HepG2 (cell line): ENCODE measurements around the gene TIMM17A. TPM values are rescaled to one million over a fixed set of nuclear protein-coding genes. Genes with fewer than 3 reads are reported as not detected.

Source experiments
- CREB1 ChIP-seq, 2 experiments: fragments of 450-650 bp in 1 of 2; IDR thresholded peaks; 2 replicates each; pipeline ENCODE4 v1.6.1; 2016 to 2017; ENCODE audit warnings: control low read depth in 1 of 2, mild to moderate bottlenecking in 1 of 2, missing compliant biosample characterization in 1 of 2, missing genetic modification characterization in 1 of 2
- GPN1 ChIP-seq: sonication (generic); formaldehyde crosslinking; IDR thresholded peaks from 2 replicates; pipeline ENCODE4 v1.5.1; 2020; ENCODE audit warnings: missing genetic modification reagents, borderline replicate concordance
- HNRNPLL ChIP-seq: fragments of 200-400 bp; formaldehyde crosslinking; IDR thresholded peaks from 2 replicates; pipeline ENCODE4 v1.6.1; 2017; ENCODE audit warnings: mild to moderate bottlenecking, low read depth, low read length; ENCODE audit not compliant: poor library complexity, severe bottlenecking
- KDM2A ChIP-seq: sonication (generic); formaldehyde crosslinking; IDR thresholded peaks from 2 replicates; pipeline ENCODE4 v1.4.0; 2020; ENCODE audit warnings: low read depth, missing genetic modification reagents, borderline replicate concordance
- MNT ChIP-seq: fragments of 450-650 bp; IDR thresholded peaks from 2 replicates; pipeline ENCODE4 v1.6.1; 2016
- REL ChIP-seq: sonication (generic); formaldehyde crosslinking; conservative IDR thresholded peaks from 2 replicates; pipeline ENCODE4 v1.8.0; 2022; ENCODE audit warnings: mild to moderate bottlenecking, missing genetic modification reagents, moderate library complexity
- RXRB ChIP-seq: IDR thresholded peaks from 2 replicates; pipeline ENCODE4 v1.6.1; 2016; ENCODE audit warnings: borderline replicate concordance, missing genetic modification reagents, missing compliant biosample characterization
- SMC3 ChIP-seq: IDR thresholded peaks from 2 replicates; pipeline ENCODE4 v1.6.1; 2011; ENCODE audit warnings: low read length, improper control_type of control experiment
- SRF ChIP-seq: IDR thresholded peaks from 2 replicates; pipeline ENCODE4 v1.6.1; 2011; ENCODE audit warnings: mild to moderate bottlenecking, low read depth, low read length, moderate library complexity
- TCF12 ChIP-seq, 2 experiments: fragments of 450-650 bp in 1 of 2; sonication (generic) in 1 of 2; formaldehyde crosslinking in 1 of 2; IDR thresholded peaks; 2 replicates each; pipeline versions ENCODE4 v1.6.1 to v1.8.0; 2017 to 2022; ENCODE audit warnings: antibody characterized with exemption in 1 of 2, mild to moderate bottlenecking in 1 of 2, missing genetic modification reagents in 1 of 2, moderate library complexity in 1 of 2
- ZBED4 ChIP-seq: sonication (generic); formaldehyde crosslinking; IDR thresholded peaks from 2 replicates; pipeline ENCODE4 v1.4.0; 2020; ENCODE audit warnings: missing genetic modification reagents, borderline replicate concordance
- ZBTB4 ChIP-seq: sonication (generic); formaldehyde crosslinking; IDR thresholded peaks from 2 replicates; pipeline ENCODE4 v1.4.0; 2020; ENCODE audit warnings: missing genetic modification reagents, mild to moderate bottlenecking, borderline replicate concordance
- ZMYM4 ChIP-seq: sonication (generic); formaldehyde crosslinking; IDR thresholded peaks from 2 replicates; pipeline ENCODE4 v1.8.1; 2023; ENCODE audit warnings: mild to moderate bottlenecking, missing genetic modification reagents
- ZNF12 ChIP-seq: sonication (generic); formaldehyde crosslinking; IDR thresholded peaks from 2 replicates; pipeline ENCODE4 v1.5.0; 2020; ENCODE audit warnings: missing genetic modification reagents
- ZNF451 ChIP-seq: sonication (generic); formaldehyde crosslinking; IDR thresholded peaks from 2 replicates; pipeline ENCODE4 v1.5.0; 2020; ENCODE audit warnings: mild to moderate bottlenecking, missing genetic modification reagents
- ZNF567 ChIP-seq: sonication (generic); formaldehyde crosslinking; IDR thresholded peaks from 2 replicates; pipeline ENCODE4 v1.8.1; 2023; ENCODE audit warnings: mild to moderate bottlenecking, missing genetic modification reagents, borderline replicate concordance
- ZNF703 ChIP-seq: sonication (generic); formaldehyde crosslinking; IDR thresholded peaks from 2 replicates; pipeline ENCODE4 v1.5.1; 2020; ENCODE audit warnings: missing genetic modification reagents, mild to moderate bottlenecking, moderate library complexity, borderline replicate concordance
- ZNF83 ChIP-seq: sonication (generic); formaldehyde crosslinking; IDR thresholded peaks from 2 replicates; pipeline ENCODE4 v1.4.0; 2020; ENCODE audit warnings: missing genetic modification reagents, mild to moderate bottlenecking, borderline replicate concordance
- ZNF891 ChIP-seq: sonication (generic); formaldehyde crosslinking; IDR thresholded peaks from 2 replicates; pipeline ENCODE4 v1.5.0; 2020; ENCODE audit warnings: mild to moderate bottlenecking, missing genetic modification reagents
- polyA plus RNA-seq, 8 experiments: library from polyadenylated mRNA; depleted of rRNA in 3 of 8; stranded (reverse) in 7 of 8; unstranded in 1 of 8; fragments of >200 nt; fragmentation: Illumina TruSeq in 4 of 8; extraction: Trizol in 4 of 8; gene quantifications; 2 replicates each; pipeline versions ENCODE4 v1.2.1 to v1.2.3, GENCODE V29; 2011 to 2016; ENCODE audit warnings: low read depth in 4 of 8, missing spikeins in 1 of 8, mixed read lengths in 1 of 8; ENCODE audit not compliant: insufficient read depth in 1 of 8
- total RNA-seq, 5 experiments: library from RNA; depleted of rRNA; stranded (reverse); fragments of >200 nt; fragmentation: Illumina TruSeq; extraction: Trizol; gene quantifications; 2 replicates each; pipeline ENCODE4 v1.2.3, GENCODE V29; 2016; ENCODE audit warnings: low read depth in 1 of 5

Gene TIMM17A
- total and polyA plus RNA-seq, 2 of the 13 experiments (the other 11 are each of a cell fraction or from before 2014, with no cell fraction given): 50.8 to 97.8 TPM

GRCh38 chr1:202010180-202011015 lies 55.1 kb downstream of the TIMM17A start, which contains the start of gene ELF3 (continued):
- 0 out of 2 replicates have a peak, but pooled peaks have one; percentile 9 for TF ChIP-seq MNT
- peak; percentile 64 for TF ChIP-seq RXRB
- no peak; the same call in 1 of the 2 replicates for TF ChIP-seq ZNF567 (CRISPR knock-in tag)
- TF ChIP-seq SMC3: 0 out of 2 replicates have a peak, but pooled peaks have one; percentile 9
- no peak for TF ChIP-seq ZBTB4
- no peak for TF ChIP-seq GPN1 (CRISPR knock-in tag)
- 0 out of 2 replicates have a peak, but pooled peaks have one; percentile 14 for TF ChIP-seq ZBED4
- no peak; the same call in 1 of the 2 replicates for TF ChIP-seq ZNF451 (CRISPR knock-in tag)
- TF ChIP-seq ZNF891: peak; percentile 84; the same call in 1 of the 2 replicates
- peak; percentile 93 for TF ChIP-seq ZMYM4 (CRISPR knock-in tag)
- no peak for TF ChIP-seq SRF
- TF ChIP-seq REL (CRISPR knock-in tag): no peak; the same call in 1 of the 2 replicates
- no peak; the same call in 1 of the 2 replicates for TF ChIP-seq ZNF703 (CRISPR knock-in tag)
- peak; percentile 51; the same call in 1 of the 2 replicates for TF ChIP-seq KDM2A (CRISPR knock-in tag)
- TF ChIP-seq ZNF12 (CRISPR knock-in tag): 0 out of 2 replicates have a peak, but pooled peaks have one; percentile 40
- TF ChIP-seq TCF12 (IDR thresholded peaks at IDR 0.05): no peak
- 0 out of 2 replicates have a peak, but pooled peaks have one; percentile 6 for TF ChIP-seq TCF12 (CRISPR knock-in tag; IDR thresholded peaks at IDR 0.05)
- no peak for TF ChIP-seq ZNF83 (CRISPR knock-in tag)
- TF ChIP-seq HNRNPLL: no peak
- TF ChIP-seq CREB1 (IDR thresholded peaks at IDR 0.05): no peak
- 0 out of 2 replicates have a peak, but pooled peaks have one; percentile 30 for TF ChIP-seq CREB1 (CRISPR knock-in tag; IDR thresholded peaks at IDR 0.05)
